HG02678 (cell line): ENCODE data around the gene PNPLA6.

Experiments
- ATAC-seq: cut with Tn5 transposase; IDR thresholded peaks from one replicate; pipeline ENCODE4 v1.9.1; 2021; ENCODE audit warnings: mild to moderate bottlenecking, moderate library complexity; ENCODE audit not compliant: unreplicated experiment

The PNPLA6 gene

GRCh38 chr19:7535047-7535997 lies at the start of gene PNPLA6:
Gene PNPLA6 (plus strand): TSS chr19:7535717. CDS start chr19:7535789, 72 bp downstream.
- peak; percentile 77 for ATAC-seq

- ATAC-seq = no peak
These were observed 48.6 kb upstream of the PNPLA6 start for GRCh38 chr19:7486923-7487322.

- peak; percentile 66 for ATAC-seq
These were observed 46.7 kb upstream of the PNPLA6 start, which contains the start of gene PEX11G for GRCh38 chr19:7488736-7489353. Gene PEX11G (minus strand): TSS chr19:7489035. CDS start chr19:7489010, 25 bp downstream.

- ATAC-seq = no peak
These were observed 45.9 kb upstream of the PNPLA6 start for GRCh38 chr19:7489609-7490044.

GRCh38 chr19:7492142-7492541 lies 43.4 kb upstream of the PNPLA6 start:
- ATAC-seq = no peak

- ATAC-seq = no peak
These were observed 43.0 kb upstream of the PNPLA6 start for GRCh38 chr19:7492558-7492957.

- ATAC-seq = no peak
These were observed 41.0 kb upstream of the PNPLA6 start for GRCh38 chr19:7494416-7495098.

- ATAC-seq = no peak
These were observed 38.2 kb upstream of the PNPLA6 start for GRCh38 chr19:7497292-7497691.

GRCh38 chr19:7500811-7501450 lies 34.6 kb upstream of the PNPLA6 start:
- ATAC-seq = no peak

- no peak for ATAC-seq
These were observed 33.0 kb upstream of the PNPLA6 start for GRCh38 chr19:7502552-7502951.

GRCh38 chr19:7504684-7505083 lies 30.8 kb upstream of the PNPLA6 start:
- no peak for ATAC-seq

- ATAC-seq = no peak
These were observed 30.2 kb upstream of the PNPLA6 start for GRCh38 chr19:7505288-7505681.

GRCh38 chr19:7505682-7506384 lies 29.7 kb upstream of the PNPLA6 start:
- no peak for ATAC-seq

- no peak for ATAC-seq
These were observed 28.9 kb upstream of the PNPLA6 start for GRCh38 chr19:7506385-7507328.

GRCh38 chr19:7507884-7508283 lies 27.6 kb upstream of the PNPLA6 start:
- no peak for ATAC-seq

GRCh38 chr19:7509625-7510024 lies 25.9 kb upstream of the PNPLA6 start:
- no peak for ATAC-seq

- ATAC-seq = no peak
These were observed 23.1 kb upstream of the PNPLA6 start for GRCh38 chr19:7512400-7512851.

- ATAC-seq = no peak
These were observed 21.5 kb upstream of the PNPLA6 start for GRCh38 chr19:7513809-7514642.
